Panc1 (cell line): ENCODE data around the gene CUEDC1.

Source experiments
- CTCF ChIP-seq: fragments of 450-650 bp; IDR thresholded peaks from 2 replicates; pipeline ENCODE4 v1.5.1; 2017; ENCODE audit warnings: mild to moderate bottlenecking
- POLR2AphosphoS5 ChIP-seq: IDR thresholded peaks from 2 replicates; pipeline ENCODE4 v1.6.1; 2012; ENCODE audit warnings: mild to moderate bottlenecking, low read depth, low read length, moderate library complexity

- TF ChIP-seq POLR2AphosphoS5 (no peak), CTCF (no peak)
Observed at GRCh38 chr17:57888311-57889216, 66.6 kb downstream of the CUEDC1 start.
